ENCODE results near the gene PPM1B. TPM values are rescaled to one million over a fixed set of nuclear protein-coding genes. Genes with fewer than 3 reads are reported as not detected.

Gene PPM1B
- total and polyA plus RNA-seq, 2 of the 13 experiments (the other 11 are each of a cell fraction or from before 2014, with no cell fraction given): 24.4 to 25.0 TPM

DNA sequence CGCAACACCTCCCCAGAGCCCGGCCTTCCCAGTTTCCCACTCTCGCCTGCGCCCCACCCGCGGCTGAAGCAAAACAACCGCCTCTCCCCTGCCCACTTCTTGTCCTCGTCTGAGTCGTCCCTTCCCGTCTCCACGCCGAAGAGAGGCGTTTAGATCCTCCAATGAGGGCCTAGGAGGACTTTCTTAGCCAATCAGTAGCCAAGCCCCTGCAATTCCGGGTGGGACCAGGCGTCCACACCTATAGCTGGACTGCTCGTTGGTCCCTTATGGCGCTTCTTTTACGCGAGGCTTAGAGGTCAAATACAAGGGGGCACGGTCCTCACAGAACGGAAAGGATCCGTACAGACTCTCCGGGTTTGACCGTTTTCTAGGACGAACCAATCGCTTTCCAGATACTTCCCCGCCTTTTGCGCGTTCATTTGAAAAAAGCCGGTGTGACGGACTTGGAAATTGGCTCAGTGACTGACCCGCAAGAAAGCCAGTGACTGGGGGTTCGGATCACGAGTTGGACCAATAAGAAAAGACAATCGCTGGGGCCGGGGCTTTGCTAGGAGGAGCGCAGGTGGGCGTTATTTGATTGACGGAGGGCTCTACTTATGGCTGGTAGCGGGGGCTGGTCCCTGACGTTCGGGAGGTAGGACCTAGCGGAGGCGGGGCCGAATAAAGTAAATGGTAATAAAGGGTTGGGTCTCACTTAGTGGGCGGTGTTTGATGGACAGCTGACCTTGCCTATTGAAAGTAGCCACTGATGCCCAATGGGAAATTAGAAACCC is 581 bp upstream of the PPM1B start (continued):
- TF ChIP-seq HOXA5 (CRISPR knock-in tag; IDR thresholded peaks at IDR 0.05): peak; percentile 80; the same call in 1 of the 2 replicates
- TF ChIP-seq ZNF558 (CRISPR knock-in tag; IDR thresholded peaks at IDR 0.05; ENCODE audit: borderline replicate concordance): no peak; the same call in 1 of the 2 replicates
- TF ChIP-seq, protein P1, sequence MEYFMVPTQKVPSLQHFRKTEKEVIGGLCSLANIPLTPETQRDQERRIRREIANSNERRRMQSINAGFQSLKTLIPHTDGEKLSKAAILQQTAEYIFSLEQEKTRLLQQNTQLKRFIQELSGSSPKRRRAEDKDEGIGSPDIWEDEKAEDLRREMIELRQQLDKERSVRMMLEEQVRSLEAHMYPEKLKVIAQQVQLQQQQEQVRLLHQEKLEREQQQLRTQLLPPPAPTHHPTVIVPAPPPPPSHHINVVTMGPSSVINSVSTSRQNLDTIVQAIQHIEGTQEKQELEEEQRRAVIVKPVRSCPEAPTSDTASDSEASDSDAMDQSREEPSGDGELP (IDR thresholded peaks at IDR 0.05; ENCODE audit: borderline replicate concordance, low read depth): peak; percentile 54; the same call in 1 of the 2 replicates
- no peak for TF ChIP-seq GTF2F1 (IDR thresholded peaks at IDR 0.05; ENCODE audit: low read length)
- TF ChIP-seq, protein P2, sequence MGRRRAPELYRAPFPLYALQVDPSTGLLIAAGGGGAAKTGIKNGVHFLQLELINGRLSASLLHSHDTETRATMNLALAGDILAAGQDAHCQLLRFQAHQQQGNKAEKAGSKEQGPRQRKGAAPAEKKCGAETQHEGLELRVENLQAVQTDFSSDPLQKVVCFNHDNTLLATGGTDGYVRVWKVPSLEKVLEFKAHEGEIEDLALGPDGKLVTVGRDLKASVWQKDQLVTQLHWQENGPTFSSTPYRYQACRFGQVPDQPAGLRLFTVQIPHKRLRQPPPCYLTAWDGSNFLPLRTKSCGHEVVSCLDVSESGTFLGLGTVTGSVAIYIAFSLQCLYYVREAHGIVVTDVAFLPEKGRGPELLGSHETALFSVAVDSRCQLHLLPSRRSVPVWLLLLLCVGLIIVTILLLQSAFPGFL (CRISPR knock-in tag; IDR thresholded peaks at IDR 0.05): no peak
- no peak for TF ChIP-seq ZZZ3 (CRISPR knock-in tag; IDR thresholded peaks at IDR 0.05; ENCODE audit: borderline replicate concordance)
- TF ChIP-seq ATF7 (IDR thresholded peaks at IDR 0.05): peak; percentile 79
- TF ChIP-seq ATF7 (CRISPR knock-in tag; IDR thresholded peaks at IDR 0.05): peak; percentile 71
- no peak for TF ChIP-seq ZBTB8A (CRISPR knock-in tag; IDR thresholded peaks at IDR 0.05; ENCODE audit: borderline replicate concordance, low read depth)
- no peak for TF ChIP-seq PTBP1 (IDR thresholded peaks at IDR 0.05; ENCODE audit: low read depth, low read length, poor library complexity, severe bottlenecking)
- peak; percentile 64; the same call in 1 of the 2 replicates for TF ChIP-seq CHD4 (IDR thresholded peaks at IDR 0.05; ENCODE audit: borderline replicate concordance, low read length)
- peak; percentile 34; the same call in 1 of the 2 replicates for TF ChIP-seq FOXA3 (CRISPR knock-in tag; IDR thresholded peaks at IDR 0.05)
- TF ChIP-seq, protein P3, sequence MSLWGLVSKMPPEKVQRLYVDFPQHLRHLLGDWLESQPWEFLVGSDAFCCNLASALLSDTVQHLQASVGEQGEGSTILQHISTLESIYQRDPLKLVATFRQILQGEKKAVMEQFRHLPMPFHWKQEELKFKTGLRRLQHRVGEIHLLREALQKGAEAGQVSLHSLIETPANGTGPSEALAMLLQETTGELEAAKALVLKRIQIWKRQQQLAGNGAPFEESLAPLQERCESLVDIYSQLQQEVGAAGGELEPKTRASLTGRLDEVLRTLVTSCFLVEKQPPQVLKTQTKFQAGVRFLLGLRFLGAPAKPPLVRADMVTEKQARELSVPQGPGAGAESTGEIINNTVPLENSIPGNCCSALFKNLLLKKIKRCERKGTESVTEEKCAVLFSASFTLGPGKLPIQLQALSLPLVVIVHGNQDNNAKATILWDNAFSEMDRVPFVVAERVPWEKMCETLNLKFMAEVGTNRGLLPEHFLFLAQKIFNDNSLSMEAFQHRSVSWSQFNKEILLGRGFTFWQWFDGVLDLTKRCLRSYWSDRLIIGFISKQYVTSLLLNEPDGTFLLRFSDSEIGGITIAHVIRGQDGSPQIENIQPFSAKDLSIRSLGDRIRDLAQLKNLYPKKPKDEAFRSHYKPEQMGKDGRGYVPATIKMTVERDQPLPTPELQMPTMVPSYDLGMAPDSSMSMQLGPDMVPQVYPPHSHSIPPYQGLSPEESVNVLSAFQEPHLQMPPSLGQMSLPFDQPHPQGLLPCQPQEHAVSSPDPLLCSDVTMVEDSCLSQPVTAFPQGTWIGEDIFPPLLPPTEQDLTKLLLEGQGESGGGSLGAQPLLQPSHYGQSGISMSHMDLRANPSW (CRISPR knock-in tag; IDR thresholded peaks at IDR 0.05; ENCODE audit: borderline replicate concordance): no peak
- TF ChIP-seq NR2F1 (CRISPR knock-in tag; IDR thresholded peaks at IDR 0.05): peak; percentile 50 to 70; a peak in 2 of 4 replicates
- TF ChIP-seq ZNF772 (CRISPR knock-in tag; IDR thresholded peaks at IDR 0.05): peak; percentile 19; the same call in 1 of the 2 replicates
- TF ChIP-seq EHMT2 (IDR thresholded peaks at IDR 0.05; ENCODE audit: borderline replicate concordance, low read depth, low read length): peak; percentile 77; the same call in 1 of the 2 replicates
- TF ChIP-seq ZNF431 (CRISPR knock-in tag; IDR thresholded peaks at IDR 0.05; ENCODE audit: borderline replicate concordance, low read depth): no peak; the same call in 1 of the 2 replicates
- TF ChIP-seq RFX5 (IDR thresholded peaks at IDR 0.05; ENCODE audit: low read depth, low read length): peak; percentile 84
- peak; percentile 51; the same call in 1 of the 2 replicates for TF ChIP-seq GZF1 (CRISPR knock-in tag; IDR thresholded peaks at IDR 0.05)
- TF ChIP-seq ZEB1 (IDR thresholded peaks at IDR 0.05; ENCODE audit: insufficient replicate concordance, low read depth): no peak
- no peak for TF ChIP-seq TCF7 (IDR thresholded peaks at IDR 0.05; ENCODE audit: low read depth)
- no peak for TF ChIP-seq ATRX (CRISPR knock-in tag; IDR thresholded peaks at IDR 0.05; ENCODE audit: borderline replicate concordance)
- no peak for TF ChIP-seq MTF1 (CRISPR knock-in tag; IDR thresholded peaks at IDR 0.05)
